ENCODE results near the gene ALS2.

ALS2 gene

GRCh38 chr2:201678401-201678800 is 102.3 kb downstream of the ALS2 start:
- Histone ChIP-seq H3K27me3 (ENCODE audit: insufficient read depth, poor library complexity, severe bottlenecking) (no peaks in the 10 kb centered on the region), H3K27ac (replicated peaks) (no peak overlapping the region), H3K4me3 (replicated peaks; ENCODE audit: insufficient read depth, low read length) (no peak overlapping the region)
- DNase-seq (ENCODE audit: low read depth in 1 of 2, low spot score in 1 of 2) = no peak
- TF ChIP-seq REST (IDR thresholded peaks at IDR 0.05; ENCODE audit: insufficient replicate concordance, low read depth) (no peak), SPI1 (IDR thresholded peaks at IDR 0.05; ENCODE audit: borderline replicate concordance, low read depth) (no peak), GABPA (IDR thresholded peaks at IDR 0.05; ENCODE audit: low read depth) (no peak), POLR2AphosphoS5 (IDR thresholded peaks at IDR 0.05; ENCODE audit: low read depth) (no peak)
- TF ChIP-seq, protein P1, sequence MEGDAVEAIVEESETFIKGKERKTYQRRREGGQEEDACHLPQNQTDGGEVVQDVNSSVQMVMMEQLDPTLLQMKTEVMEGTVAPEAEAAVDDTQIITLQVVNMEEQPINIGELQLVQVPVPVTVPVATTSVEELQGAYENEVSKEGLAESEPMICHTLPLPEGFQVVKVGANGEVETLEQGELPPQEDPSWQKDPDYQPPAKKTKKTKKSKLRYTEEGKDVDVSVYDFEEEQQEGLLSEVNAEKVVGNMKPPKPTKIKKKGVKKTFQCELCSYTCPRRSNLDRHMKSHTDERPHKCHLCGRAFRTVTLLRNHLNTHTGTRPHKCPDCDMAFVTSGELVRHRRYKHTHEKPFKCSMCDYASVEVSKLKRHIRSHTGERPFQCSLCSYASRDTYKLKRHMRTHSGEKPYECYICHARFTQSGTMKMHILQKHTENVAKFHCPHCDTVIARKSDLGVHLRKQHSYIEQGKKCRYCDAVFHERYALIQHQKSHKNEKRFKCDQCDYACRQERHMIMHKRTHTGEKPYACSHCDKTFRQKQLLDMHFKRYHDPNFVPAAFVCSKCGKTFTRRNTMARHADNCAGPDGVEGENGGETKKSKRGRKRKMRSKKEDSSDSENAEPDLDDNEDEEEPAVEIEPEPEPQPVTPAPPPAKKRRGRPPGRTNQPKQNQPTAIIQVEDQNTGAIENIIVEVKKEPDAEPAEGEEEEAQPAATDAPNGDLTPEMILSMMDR (IDR thresholded peaks at IDR 0.05; ENCODE audit: insufficient read depth, low read length) = no peak

DNA sequence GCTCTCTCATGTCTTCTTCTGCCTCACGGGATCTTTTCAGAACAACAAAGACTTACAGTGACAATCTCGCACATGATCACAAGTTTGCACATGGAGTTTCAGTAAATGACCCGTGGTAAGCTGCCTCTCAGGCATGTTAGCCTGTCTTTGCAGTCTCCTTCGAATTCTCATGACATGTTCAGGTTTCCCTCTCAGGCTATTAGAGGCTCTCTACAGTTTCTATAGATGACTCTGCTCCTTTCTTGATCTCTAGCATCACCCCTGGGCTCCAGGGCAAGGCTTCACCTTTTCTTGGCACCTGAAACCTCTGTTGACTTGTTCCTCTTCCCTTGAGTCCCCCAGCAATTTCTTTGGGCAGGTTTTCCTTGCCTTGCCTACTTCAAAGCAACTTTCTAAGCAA is 105.3 kb downstream of the ALS2 start:
- Histone ChIP-seq H3K27ac (replicated peaks) (no peak overlapping the region), H3K4me3 (replicated peaks; ENCODE audit: insufficient read depth, low read length) (no peak overlapping the region), H3K27me3 (ENCODE audit: insufficient read depth, poor library complexity, severe bottlenecking) (no peaks in the 10 kb centered on the region)
- TF ChIP-seq GABPA (IDR thresholded peaks at IDR 0.05; ENCODE audit: low read depth) = no peak
- no peak for TF ChIP-seq REST (IDR thresholded peaks at IDR 0.05; ENCODE audit: insufficient replicate concordance, low read depth)
- TF ChIP-seq, protein P1 (IDR thresholded peaks at IDR 0.05; ENCODE audit: insufficient read depth, low read length) = no peak
- TF ChIP-seq SPI1 (IDR thresholded peaks at IDR 0.05; ENCODE audit: borderline replicate concordance, low read depth) = no peak
- TF ChIP-seq POLR2AphosphoS5 (IDR thresholded peaks at IDR 0.05; ENCODE audit: low read depth) = no peak
- DNase-seq (ENCODE audit: low read depth in 1 of 2, low spot score in 1 of 2) = no peak

- H3K4me3 ChIP-seq (replicated peaks; ENCODE audit: insufficient read depth, low read length) = no peak overlapping the region
- no peak for TF ChIP-seq REST (IDR thresholded peaks at IDR 0.05; ENCODE audit: insufficient replicate concordance, low read depth)
- no peak for TF ChIP-seq GABPA (IDR thresholded peaks at IDR 0.05; ENCODE audit: low read depth)
- TF ChIP-seq POLR2AphosphoS5 (IDR thresholded peaks at IDR 0.05; ENCODE audit: low read depth) = no peak
- TF ChIP-seq SPI1 (IDR thresholded peaks at IDR 0.05; ENCODE audit: borderline replicate concordance, low read depth) = no peak
- TF ChIP-seq, protein P1 (IDR thresholded peaks at IDR 0.05; ENCODE audit: insufficient read depth, low read length) = no peak
- DNase-seq (ENCODE audit: low read depth in 1 of 2, low spot score in 1 of 2) = no peak
- no peaks in the 10 kb centered on the region for H3K27me3 ChIP-seq (ENCODE audit: insufficient read depth, poor library complexity, severe bottlenecking)
- H3K27ac ChIP-seq (replicated peaks) = no peak overlapping the region
Measured at GRCh38 chr2:201674794-201675193, 105.9 kb downstream of the ALS2 start.
